HG03565 (cell line): ENCODE measurements around the gene AMFR.
"Not testable (repeated sequence)": the region's sequence is repeated elsewhere in the genome, so short reads cannot be mapped to it uniquely, and the experiment has no call there.

Experiments used
- ATAC-seq: cut with Tn5 transposase; IDR thresholded peaks from one replicate; pipeline ENCODE4 v1.9.1; 2021; ENCODE audit warnings: mild to moderate bottlenecking, moderate library complexity; ENCODE audit not compliant: unreplicated experiment

AMFR gene

DNA sequence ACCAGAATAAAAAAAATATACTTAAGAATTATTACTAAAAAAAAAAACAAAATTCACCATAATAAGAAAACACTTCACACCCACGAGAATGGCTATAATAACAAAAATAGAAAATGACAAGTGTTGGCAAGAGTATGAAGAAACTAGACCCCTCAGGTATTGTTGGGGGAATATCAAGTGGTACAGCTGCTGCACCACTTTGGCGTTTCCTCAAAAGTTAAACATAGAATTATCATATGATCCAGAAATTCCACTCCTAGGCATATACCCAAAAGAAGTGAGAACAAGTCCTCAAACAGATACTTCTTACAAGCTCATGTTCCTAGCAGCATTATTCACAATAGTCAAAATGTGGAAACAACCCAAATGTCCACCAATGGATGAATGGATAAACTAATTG lies 26.3 kb downstream of the AMFR start:
- no peak for ATAC-seq

- ATAC-seq: not testable (repeated sequence)
These were observed 28.6 kb downstream of the AMFR start for GRCh38 chr16:56396724-56397123.

GRCh38 chr16:56389554-56389953 lies 35.8 kb downstream of the AMFR start:
- no peak for ATAC-seq

GRCh38 chr16:56388209-56388608 lies 37.1 kb downstream of the AMFR start:
- ATAC-seq: no peak

DNA sequence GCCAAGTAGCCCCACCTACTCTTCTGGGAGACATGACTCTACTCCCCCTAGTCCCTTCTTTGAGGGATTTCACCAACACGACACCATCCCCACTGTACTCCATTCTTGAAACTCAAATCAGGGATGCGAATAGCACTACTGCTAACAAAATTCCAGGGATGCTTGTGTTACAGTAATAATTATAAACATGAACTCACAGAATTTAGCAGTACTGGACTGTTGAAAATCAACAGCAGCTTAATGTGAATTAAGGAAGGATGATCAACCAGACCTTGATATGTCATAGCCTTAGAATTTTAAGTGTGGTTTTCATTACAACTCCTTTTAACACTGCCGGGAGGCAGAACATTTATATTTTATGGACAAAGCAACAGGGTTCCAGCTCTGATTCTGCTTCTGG lies 37.9 kb downstream of the AMFR start:
- no peak for ATAC-seq

DNA sequence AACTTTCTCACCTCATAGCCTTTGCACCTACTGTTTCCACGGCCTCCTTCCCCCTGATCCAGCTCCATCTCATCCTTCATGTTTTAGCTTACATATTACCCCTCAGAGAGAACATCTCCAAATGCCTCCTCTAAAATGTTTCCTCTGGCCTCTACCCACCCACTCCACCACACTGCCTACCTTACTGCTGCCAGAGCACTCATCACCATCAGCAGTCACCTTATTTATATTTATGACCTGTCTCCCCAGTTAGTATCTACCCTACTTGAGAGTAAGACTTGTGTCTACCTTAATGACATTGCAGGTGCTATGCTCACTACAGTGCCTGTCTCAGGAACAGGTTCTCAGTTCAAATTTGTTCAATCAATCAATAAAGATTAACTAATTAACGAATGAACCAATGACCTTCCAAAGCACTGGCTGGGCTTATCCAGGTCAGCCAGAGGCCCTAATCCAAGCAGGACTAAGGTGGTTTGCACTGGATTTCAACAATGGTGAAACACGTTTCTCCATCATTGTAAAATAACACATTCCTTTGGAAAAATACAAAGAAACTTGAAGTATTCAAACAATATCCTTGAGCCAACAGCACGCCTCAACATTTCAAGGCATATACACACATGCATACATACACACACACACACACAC lies 41.1 kb downstream of the AMFR start:
- no peak for ATAC-seq

- no peak for ATAC-seq
These were observed 42.4 kb downstream of the AMFR start for GRCh38 chr16:56382901-56383355.

DNA sequence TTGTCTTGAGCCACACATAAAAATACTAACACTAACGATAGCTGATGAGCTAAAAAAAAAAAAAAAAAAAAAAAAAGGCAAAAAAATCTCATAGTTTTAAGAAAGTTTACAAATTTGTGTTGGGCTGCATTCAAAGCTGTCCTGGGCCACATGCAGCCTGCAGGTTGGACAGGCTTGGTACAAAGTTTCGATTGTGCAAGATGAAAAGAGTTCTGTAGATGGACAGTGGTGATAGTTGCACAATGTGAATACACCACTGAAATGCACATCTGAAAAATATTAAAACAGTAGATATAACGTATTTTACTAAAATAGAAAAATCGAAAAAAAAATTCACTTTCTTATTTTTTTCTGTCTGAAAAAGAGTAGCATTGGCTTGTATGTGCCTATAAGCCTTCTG lies 42.9 kb downstream of the AMFR start:
- ATAC-seq: no peak

- not testable (repeated sequence) for ATAC-seq
These were observed 44.4 kb downstream of the AMFR start for GRCh38 chr16:56380778-56381485.

DNA sequence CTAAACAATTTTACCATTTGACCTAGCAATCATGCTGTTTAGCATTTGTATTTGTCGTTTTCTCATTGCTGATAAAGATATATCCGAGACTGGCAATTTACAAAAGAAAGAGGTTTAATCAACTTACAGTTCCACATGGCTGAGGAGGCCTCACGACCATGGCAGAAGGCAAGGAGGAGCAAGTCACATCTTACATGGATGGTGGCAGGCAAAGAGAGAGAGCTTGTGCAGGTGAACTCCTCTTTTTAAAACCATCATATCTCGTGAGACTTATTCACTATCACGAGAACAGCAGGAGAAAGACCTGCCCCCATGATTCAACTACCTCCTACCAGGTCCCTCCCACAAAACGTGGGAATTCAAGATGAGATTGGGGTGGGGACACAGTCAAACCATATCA lies 46.3 kb downstream of the AMFR start:
- not testable (repeated sequence) for ATAC-seq

DNA sequence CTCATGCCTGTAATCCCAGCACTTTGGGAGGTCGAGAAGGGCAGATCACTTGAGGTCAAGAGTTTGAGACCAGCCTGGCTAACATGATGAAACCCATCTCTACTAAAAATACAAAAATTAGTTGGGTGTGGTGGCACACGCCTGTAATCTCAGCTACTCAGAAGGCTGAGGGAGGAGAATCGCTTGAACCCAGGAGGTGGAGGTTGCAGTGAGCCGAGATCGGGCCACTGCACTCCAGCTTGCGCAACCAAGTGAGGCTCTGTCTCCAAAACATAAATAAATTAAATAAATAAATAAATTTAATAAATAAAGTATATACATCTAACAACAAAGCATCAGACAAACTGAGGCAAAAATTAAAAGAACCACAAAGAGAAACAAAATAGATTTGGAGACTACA lies 49.6 kb downstream of the AMFR start:
- ATAC-seq: not testable (repeated sequence)

DNA sequence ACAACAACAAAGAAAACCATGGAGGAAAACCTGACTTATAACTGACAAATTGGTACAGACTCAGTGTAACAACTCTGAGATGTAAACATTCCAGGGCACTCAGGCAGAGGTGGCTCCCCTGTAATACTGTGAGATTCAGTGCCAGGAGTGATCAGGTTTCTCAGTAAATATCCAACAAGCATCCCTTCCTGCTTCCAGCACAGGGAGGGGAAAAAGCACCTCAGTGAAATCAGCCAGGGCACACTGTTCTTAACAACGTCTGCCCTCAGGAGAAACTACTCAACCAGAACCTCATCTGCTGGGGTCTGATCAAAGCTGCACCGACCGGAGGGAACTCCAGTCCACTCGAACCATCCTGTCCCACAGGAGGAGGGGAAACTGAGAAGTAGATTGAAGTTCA lies 52.3 kb downstream of the AMFR start:
- ATAC-seq: no peak

- ATAC-seq: no peak
These were observed 53.2 kb downstream of the AMFR start for GRCh38 chr16:56372013-56372634.

DNA sequence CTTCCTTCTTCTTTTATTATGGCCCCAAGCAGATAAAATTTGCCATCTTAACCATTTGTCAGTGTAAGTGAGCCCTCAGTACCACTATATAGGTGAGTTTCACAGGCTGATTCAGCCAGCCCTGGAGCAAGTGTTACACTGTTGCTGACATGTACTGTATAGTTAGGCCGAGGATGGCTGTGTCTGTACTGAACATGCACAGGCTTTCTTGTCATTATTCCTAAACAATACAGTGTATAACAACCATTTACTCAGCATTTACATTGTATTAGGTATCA lies 53.7 kb downstream of the AMFR start:
- ATAC-seq: no peak

GRCh38 chr16:56370875-56371659 lies 54.3 kb downstream of the AMFR start:
- ATAC-seq: no peak

- no peak for ATAC-seq
These were observed 55.0 kb downstream of the AMFR start for GRCh38 chr16:56370185-56370874.

DNA sequence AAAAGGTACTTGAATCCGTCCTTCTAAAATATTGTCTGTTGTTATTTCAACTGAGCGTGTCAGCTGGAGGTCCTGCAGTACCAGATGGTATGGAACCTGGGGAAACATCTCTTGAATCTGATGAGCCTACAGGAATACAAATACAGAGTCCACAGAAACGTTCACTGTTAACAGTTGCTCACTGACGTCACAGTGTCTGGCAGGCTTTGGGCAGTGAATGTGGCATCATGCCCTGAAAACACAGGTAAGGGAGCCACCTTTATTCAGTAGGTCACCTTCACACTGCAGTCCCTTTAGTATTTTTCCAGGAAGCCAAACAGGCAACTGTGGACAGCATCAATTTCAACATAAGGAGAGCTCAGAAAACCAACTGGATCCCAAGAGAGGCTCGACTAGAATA lies 56.1 kb downstream of the AMFR start:
- ATAC-seq: no peak

- ATAC-seq: no peak
These were observed 56.8 kb downstream of the AMFR start for GRCh38 chr16:56368545-56368944.

GRCh38 chr16:56367764-56368163 lies 57.6 kb downstream of the AMFR start:
- no peak for ATAC-seq

- ATAC-seq: no peak
These were observed 58.4 kb downstream of the AMFR start for GRCh38 chr16:56366945-56367344.

GRCh38 chr16:56365552-56365951 lies 59.8 kb downstream of the AMFR start:
- no peak for ATAC-seq
